Pancreas (tissue), 10 donors: Measurements from ENCODE around the gene MAP2K5. TPM values are rescaled to one million over a fixed set of nuclear protein-coding genes. Genes with fewer than 3 reads are reported as not detected.

Experiments used
- ATAC-seq, 4 donors: fragments of 200-7000 bp; cut with Tn5 transposase; one replicate each; pipeline versions ENCODE4 v1.8.0 to v1.9.1; 2020; ENCODE audit warnings: mild to moderate bottlenecking in 4 of 4, moderate library complexity in 4 of 4
- DNase-seq, 6 donors: peaks; one replicate each; pipeline ENCODE4 v3.0.0-alpha.2; 2020
- FAIRE-seq: peaks from 2 replicates; lab custom pipeline; 2012; peaks lifted over from hg19 to GRCh38; lab: Jason Lieb, UNC
- H3K27ac ChIP-seq, 4 donors: fragments of 200-600 bp; sonication (generic); 1 replicate in 3 of 4; 2 replicates in 1 of 4; pipeline versions ENCODE4 v1.5.0 to v1.8.0; 2020
- H3K27me3 ChIP-seq, 4 donors: fragments of 200-600 bp; one replicate each; pipeline ENCODE4 v1.8.0; 2021
- H3K36me3 ChIP-seq, 3 donors: fragments of 200-600 bp; sonication (generic) in 1 of 3; one replicate each; pipeline versions ENCODE4 v1.5.0 to v1.8.0; 2020 to 2021
- H3K4me1 ChIP-seq, 3 donors: fragments of 200-600 bp; one replicate each; pipeline ENCODE4 v1.8.0; 2021
- H3K4me3 ChIP-seq, 4 donors: fragments of 200-600 bp; sonication (generic) in 2 of 4; one replicate each; pipeline versions ENCODE4 v1.5.0 to v1.8.0; 2020 to 2021
- H3K9me3 ChIP-seq, 4 donors: fragments of 200-600 bp; one replicate each; pipeline ENCODE4 v1.8.0; 2021
- CTCF ChIP-seq, 4 donors: fragments of 200-600 bp; sonication (generic) in 3 of 4; IDR thresholded peaks; one replicate each; pipeline versions ENCODE4 v1.5.0 to v1.8.0; 2021; ENCODE audit warnings: antibody characterized with exemption in 4 of 4
- WGBS, 2 donors: extraction: QIAGEN DNeasy Blood & Tissue Kit; methylation state at CpG; one replicate each; pipeline ENCODE4 v1.1.7; 2013; 5-methylcytosine and 5-hydroxymethylcytosine counted together
- intact Hi-C, 3 donors: fragments of 100-400 bp; cut with DNase I; formaldehyde crosslinking; loops; one replicate each; pipeline versions ENCODE4 v1.11.1 to v1.14.2; 2022
- polyA plus RNA-seq, 2 donors: library from polyadenylated mRNA; stranded (reverse); fragments of 200-250 nt; gene quantifications; one replicate each; pipeline ENCODE4 v1.2.3, GENCODE V29; 2013
- total RNA-seq, 6 donors: library from RNA; stranded (reverse); fragmentation: NEBNext Ultra II Directional in 4 of 6; extraction: Animal tissue kit (Norgen Biotek cat#: 25700) in 4 of 6; gene quantifications; one replicate each; pipeline versions ENCODE4 v1.2.1 to v1.2.4, GENCODE V29; 2021 to 2023
- donor health status: healthy with polysubstance abuse.
- donor health status: DM: no; HTN: no; CAD: no; lungs with moderate emphysema.
- donor health status: DM: no; HTN: no; CAD: no.
- donor health status: control.
- donor health status: control.
- donor health status: Bipolar disorder and iron deficiency.
- donor health status: DM: yes; HTN: yes; CAD: no.
- donor health status: DM: no; HTN: no; CAD: no.
- donor health status: DM: no; HTN: no; CAD: no.
- donor health status: DM: yes; HTN: yes; CAD: no.

The MAP2K5 gene
- total and polyA plus RNA-seq, 8 donors = 5.5 to 14.8 (median 10.0) TPM

GRCh38 chr15:67685716-67686115 lies 143.2 kb downstream of the MAP2K5 start:
- no peak overlapping the region for H3K4me3 ChIP-seq
- no peaks in the 10 kb centered on the region for H3K4me1 ChIP-seq
- intact Hi-C loops = no loop called here
- H3K27ac ChIP-seq = no peak overlapping the region
- H3K27me3 ChIP-seq = no peaks in the 10 kb centered on the region
- peaks cover 0 to 3% (median 0%) of the 10 kb centered on the region in 4 donors for H3K9me3 ChIP-seq
- 98 to 99% methylated on average over 2 of the region's 2 CpGs for WGBS, 2 donors
- DNase-seq (no peak), ATAC-seq (no peak), FAIRE-seq (no peak)
- no peaks in the 10 kb centered on the region for H3K36me3 ChIP-seq
- TF ChIP-seq CTCF (IDR thresholded peaks at IDR 0.05) = no peak

- intact Hi-C loops = no loop called here
- H3K9me3 ChIP-seq = no peaks in the 10 kb centered on the region
- no peak overlapping the region for H3K27ac ChIP-seq
- no peak for TF ChIP-seq CTCF (IDR thresholded peaks at IDR 0.05)
- no peaks in the 10 kb centered on the region for H3K36me3 ChIP-seq
- no peak for ATAC-seq
- no peak for DNase-seq
- WGBS, 2 donors = 88 to 91% methylated on average over 3 of the region's 3 CpGs
- FAIRE-seq = no peak
- H3K27me3 ChIP-seq = no peaks in the 10 kb centered on the region
- no peak overlapping the region for H3K4me3 ChIP-seq
- no peaks in the 10 kb centered on the region for H3K4me1 ChIP-seq
Observed at GRCh38 chr15:67690936-67691335, 148.4 kb downstream of the MAP2K5 start.

- FAIRE-seq (no peak), ATAC-seq (no peak)
- 90% methylated on average over 4 of the region's 4 CpGs for WGBS, 2 donors
Observed at GRCh38 chr15:67691450-67691849, 148.9 kb downstream of the MAP2K5 start.

GRCh38 chr15:67692573-67692972 lies 150.1 kb downstream of the MAP2K5 start:
- intact Hi-C loops = no loop called here
- Histone ChIP-seq H3K27ac (no peak overlapping the region), H3K4me3 (no peak overlapping the region), H3K27me3 (no peaks in the 10 kb centered on the region), H3K36me3 (no peaks in the 10 kb centered on the region), H3K4me1 (no peaks in the 10 kb centered on the region), H3K9me3 (no peaks in the 10 kb centered on the region)
- WGBS, 2 donors = 92 to 94% methylated on average over 3 of the region's 3 CpGs
- ATAC-seq (no peak), FAIRE-seq (no peak), DNase-seq (no peak)
- no peak for TF ChIP-seq CTCF (IDR thresholded peaks at IDR 0.05)

More at GRCh38 chr15:67691450-67691849, 148.9 kb downstream of the MAP2K5 start:
- no peaks in the 10 kb centered on the region for H3K36me3 ChIP-seq
- no peaks in the 10 kb centered on the region for H3K9me3 ChIP-seq
- H3K4me1 ChIP-seq = no peaks in the 10 kb centered on the region
- H3K4me3 ChIP-seq = no peak overlapping the region
- no peak for DNase-seq
- no peak overlapping the region for H3K27ac ChIP-seq
- no peak for TF ChIP-seq CTCF (IDR thresholded peaks at IDR 0.05)
- no peaks in the 10 kb centered on the region for H3K27me3 ChIP-seq
- intact Hi-C loops = no loop called here

- TF ChIP-seq CTCF (IDR thresholded peaks at IDR 0.05) = no peak
- Histone ChIP-seq H3K9me3 (no peaks in the 10 kb centered on the region), H3K4me3 (no peak overlapping the region), H3K27ac (no peak overlapping the region), H3K27me3 (no peaks in the 10 kb centered on the region), H3K36me3 (no peaks in the 10 kb centered on the region), H3K4me1 (no peaks in the 10 kb centered on the region)
- intact Hi-C loops = no loop called here
- FAIRE-seq (no peak), ATAC-seq (no peak), DNase-seq (no peak)
- 95 to 96% methylated on average over 1 of the region's 1 CpG for WGBS, 2 donors
Observed at GRCh38 chr15:67696087-67696486, 153.6 kb downstream of the MAP2K5 start.
